Measurements from ENCODE around the gene PARD3. TPM values are rescaled to one million over a fixed set of nuclear protein-coding genes. Genes with fewer than 3 reads are reported as not detected.

Gene PARD3
- polyA plus RNA-seq, 2 of the 4 experiments (the other 2 are of a cell fraction): 110 to 200 TPM

GRCh38 chr10:34567659-34568253 is 247.3 kb downstream of the PARD3 start:
- CTCF ChIA-PET: interaction anchor here (0.8 kb wide), 1 partner anchor 48 kb away, joined by 3 read pairs; no protein-coding TSS in a partner anchor
- Histone ChIP-seq H3K4me2 (no peak overlapping the region), H3K4me1 (peaks cover 23% of the 10 kb centered on the region; the same call in 2 of the 3 replicates), H3K27ac (peak overlapping the region in 1 of 2 experiments; percentile 42; a peak in 2 of 6 replicates), H3K4me3 (no peak overlapping the region), H3K9me3 (no peaks in the 10 kb centered on the region)
- FAIRE-seq (no peak), DNase-seq (ENCODE audit: low read depth in 1 of 2, low spot score in 1 of 2) (no peak), ATAC-seq (no peak)
- WGBS (ENCODE audit: missing lambda C conversion rate): 86% methylated on average over 6 of the region's 6 CpGs
- TF ChIP-seq NPAS2 (CRISPR knock-in tag; IDR thresholded peaks at IDR 0.05; ENCODE audit: borderline replicate concordance): no peak
- TF ChIP-seq TFCP2L1 (CRISPR knock-in tag; IDR thresholded peaks at IDR 0.05): no peak
- no peak for TF ChIP-seq NR3C1 (IDR thresholded peaks at IDR 0.05)
- TF ChIP-seq MYC (IDR thresholded peaks at IDR 0.05; ENCODE audit: borderline replicate concordance, low read length): no peak
- TF ChIP-seq ZFP36 (IDR thresholded peaks at IDR 0.05; ENCODE audit: borderline replicate concordance, partially characterized antibody): no peak
- no peak for TF ChIP-seq BHLHE40 (IDR thresholded peaks at IDR 0.05; ENCODE audit: low read depth, low read length)
- TF ChIP-seq MAZ (IDR thresholded peaks at IDR 0.05; ENCODE audit: borderline replicate concordance, low read depth, low read length): no peak
- TF ChIP-seq RFX5 (IDR thresholded peaks at IDR 0.05): no peak
- TF ChIP-seq USF2 (IDR thresholded peaks at IDR 0.05): no peak
- no peak for TF ChIP-seq HES2 (IDR thresholded peaks at IDR 0.05)
- no peak for TF ChIP-seq JUNB (IDR thresholded peaks at IDR 0.05)
- TF ChIP-seq EHF (CRISPR knock-in tag; IDR thresholded peaks at IDR 0.05): no peak
- TF ChIP-seq RNF2 (IDR thresholded peaks at IDR 0.05; ENCODE audit: borderline replicate concordance, low read depth): no peak
- TF ChIP-seq CBX8 (IDR thresholded peaks at IDR 0.05): no peak
- no peak for TF ChIP-seq KDM5A (IDR thresholded peaks at IDR 0.05)
- TF ChIP-seq MAX (IDR thresholded peaks at IDR 0.05): no peak
- TF ChIP-seq MAFK (IDR thresholded peaks at IDR 0.05; ENCODE audit: partially characterized antibody): no peak
- POLR2A ChIA-PET: no interaction called here

GRCh38 chr10:34565934-34566333 is 249.2 kb downstream of the PARD3 start:
- Histone ChIP-seq H3K4me3 (no peak overlapping the region), H3K4me2 (no peak overlapping the region), H3K9me3 (no peaks in the 10 kb centered on the region), H3K27ac (0 out of 6 replicates have a peak overlapping the region, but pooled peaks of 1 of the 2 experiments have one; percentile 11), H3K4me1 (peaks cover 13% of the 10 kb centered on the region; the same call in 2 of the 3 replicates)
- POLR2A ChIA-PET: no interaction called here
- CTCF ChIA-PET: interaction anchor here (0.6 to 1.4 kb wide), 5 partner anchors 12 to 111 kb away, joined by 3 to 6 read pairs (median 4); no protein-coding TSS in a partner anchor
- FAIRE-seq (no peak), ATAC-seq (no peak), DNase-seq (ENCODE audit: low read depth in 1 of 2, low spot score in 1 of 2) (no peak)
- TF ChIP-seq TP53 (CRISPR knock-in tag; IDR thresholded peaks at IDR 0.05): no peak
- no peak for TF ChIP-seq HMGXB4 (CRISPR knock-in tag; IDR thresholded peaks at IDR 0.05; ENCODE audit: borderline replicate concordance)
- TF ChIP-seq CEBPB (IDR thresholded peaks at IDR 0.05): no peak
- TF ChIP-seq JUNB (IDR thresholded peaks at IDR 0.05): no peak
- TF ChIP-seq MAFK (IDR thresholded peaks at IDR 0.05; ENCODE audit: partially characterized antibody): no peak
- WGBS (ENCODE audit: missing lambda C conversion rate): 72% methylated on average over 3 of the region's 3 CpGs

GRCh38 chr10:34558093-34558583 is 257.0 kb downstream of the PARD3 start:
- peak overlapping the region in 1 of 2 experiments; percentile 32; a peak in 3 of 6 replicates for H3K27ac ChIP-seq
- H3K4me2 ChIP-seq: no peak overlapping the region
- ATAC-seq (no peak), DNase-seq (ENCODE audit: low read depth in 1 of 2, low spot score in 1 of 2) (no peak), FAIRE-seq (no peak)
- peaks cover 33% of the 10 kb centered on the region for H3K4me1 ChIP-seq
- WGBS (ENCODE audit: missing lambda C conversion rate): 94% methylated on average over 3 of the region's 3 CpGs
- no peaks in the 10 kb centered on the region for H3K9me3 ChIP-seq
- H3K4me3 ChIP-seq: no peak overlapping the region
- CTCF ChIA-PET: interaction anchor here (1.6 to 2.1 kb wide), 2 partner anchors 79 to 80 kb away, joined by 5 to 8 read pairs; no protein-coding TSS in a partner anchor
- TF ChIP-seq USF2 (IDR thresholded peaks at IDR 0.05) (no peak), CBX2 (IDR thresholded peaks at IDR 0.05; ENCODE audit: borderline replicate concordance, low read depth) (no peak), NPAS2 (CRISPR knock-in tag; IDR thresholded peaks at IDR 0.05; ENCODE audit: borderline replicate concordance) (no peak), HDAC2 (IDR thresholded peaks at IDR 0.05) (no peak), ZNF302 (CRISPR knock-in tag; IDR thresholded peaks at IDR 0.05) (no peak), HOXB13 (CRISPR knock-in tag; IDR thresholded peaks at IDR 0.05; ENCODE audit: low read depth) (no peak), KDM1A (IDR thresholded peaks at IDR 0.05; ENCODE audit: low read depth) (no peak), EP300 (IDR thresholded peaks at IDR 0.05) (no peak), SREBF2 (IDR thresholded peaks at IDR 0.05) (no peak), CTCF (IDR thresholded peaks at IDR 0.05) (no peak)
- POLR2A ChIA-PET: no interaction called here

All from A549 (cell line).